ENCODE measurements around the gene SBK3. TPM values are rescaled to one million over a fixed set of nuclear protein-coding genes. Genes with fewer than 3 reads are reported as not detected.
"Not testable (repeated sequence)": the region's sequence is repeated elsewhere in the genome, so short reads cannot be mapped to it uniquely, and the experiment has no call there.

The SBK3 gene
- total RNA-seq, 4 donors from 2014 or later: 0.40 TPM; not detected in 2

DNA sequence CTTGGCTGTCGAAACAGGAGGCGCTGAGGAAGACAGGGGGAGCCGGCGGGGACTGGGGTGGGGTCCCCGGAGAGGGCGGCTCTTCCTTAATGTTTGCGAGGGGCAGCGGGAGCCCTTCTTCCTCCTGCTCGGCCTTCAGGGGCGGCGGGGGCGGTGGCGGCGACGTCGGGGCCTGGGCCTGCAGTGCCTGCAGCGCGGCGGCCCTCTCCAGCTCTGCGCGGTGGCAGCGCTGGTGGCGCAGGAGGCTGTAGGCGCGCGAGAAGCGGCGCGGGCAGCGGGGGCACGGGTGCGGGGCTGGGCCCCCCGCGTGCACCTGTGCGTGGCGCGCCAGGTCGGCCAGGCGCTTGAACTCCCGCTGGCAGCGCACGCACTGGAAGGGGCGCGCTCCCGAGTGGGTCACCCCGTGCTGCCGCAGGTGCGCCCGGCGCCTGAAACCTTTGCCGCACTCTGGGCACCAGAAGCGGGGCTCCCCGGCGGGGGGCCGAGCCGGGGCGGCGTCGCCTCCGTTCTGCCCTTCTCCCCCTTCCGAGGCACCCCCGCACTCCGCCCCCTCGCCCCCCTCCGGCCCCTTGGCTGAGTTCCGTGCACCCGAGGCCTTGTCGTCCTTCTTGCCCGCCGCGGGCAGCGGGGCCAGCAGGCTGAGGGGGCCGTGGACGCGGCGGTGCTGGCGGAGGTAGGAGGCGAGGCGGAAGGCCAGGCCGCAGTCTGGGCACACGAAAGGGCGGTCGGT, 32.9 kb upstream of the SBK3 start:
- Histone ChIP-seq H3K36me3 (peaks cover 0 to 29% of the 10 kb centered on the region in 2 donors), H3K4me1 (peaks cover 0 to 33% (median 8%) of the 10 kb centered on the region in 3 donors), H3K4me3 (no peak overlapping the region), H3K27me3 (no peaks in the 10 kb centered on the region), H3K27ac (no peak overlapping the region), H3K9me3 (no peaks in the 10 kb centered on the region)
- TF ChIP-seq EP300 (IDR thresholded peaks at IDR 0.05): no peak
- TF ChIP-seq, protein P1, sequence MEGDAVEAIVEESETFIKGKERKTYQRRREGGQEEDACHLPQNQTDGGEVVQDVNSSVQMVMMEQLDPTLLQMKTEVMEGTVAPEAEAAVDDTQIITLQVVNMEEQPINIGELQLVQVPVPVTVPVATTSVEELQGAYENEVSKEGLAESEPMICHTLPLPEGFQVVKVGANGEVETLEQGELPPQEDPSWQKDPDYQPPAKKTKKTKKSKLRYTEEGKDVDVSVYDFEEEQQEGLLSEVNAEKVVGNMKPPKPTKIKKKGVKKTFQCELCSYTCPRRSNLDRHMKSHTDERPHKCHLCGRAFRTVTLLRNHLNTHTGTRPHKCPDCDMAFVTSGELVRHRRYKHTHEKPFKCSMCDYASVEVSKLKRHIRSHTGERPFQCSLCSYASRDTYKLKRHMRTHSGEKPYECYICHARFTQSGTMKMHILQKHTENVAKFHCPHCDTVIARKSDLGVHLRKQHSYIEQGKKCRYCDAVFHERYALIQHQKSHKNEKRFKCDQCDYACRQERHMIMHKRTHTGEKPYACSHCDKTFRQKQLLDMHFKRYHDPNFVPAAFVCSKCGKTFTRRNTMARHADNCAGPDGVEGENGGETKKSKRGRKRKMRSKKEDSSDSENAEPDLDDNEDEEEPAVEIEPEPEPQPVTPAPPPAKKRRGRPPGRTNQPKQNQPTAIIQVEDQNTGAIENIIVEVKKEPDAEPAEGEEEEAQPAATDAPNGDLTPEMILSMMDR (IDR thresholded peaks at IDR 0.05): no peak
- WGBS, 2 donors (ENCODE audit: low coverage in 1 of 2): 100% methylated on average over 1 of the region's 83 CpGs; no CpG with 5 or more reads in 1 of the 2 donors
- no peak for ATAC-seq

- peaks cover 0 to 29% of the 10 kb centered on the region in 2 donors for H3K36me3 ChIP-seq
- H3K4me1 ChIP-seq: peaks cover 0 to 25% (median 8%) of the 10 kb centered on the region in 3 donors
- ATAC-seq: no peak
- no peak overlapping the region for H3K27ac ChIP-seq
- no peak overlapping the region for H3K4me3 ChIP-seq
- no peaks in the 10 kb centered on the region for H3K27me3 ChIP-seq
- H3K9me3 ChIP-seq: no peaks in the 10 kb centered on the region
- WGBS, 2 donors (ENCODE audit: low coverage in 1 of 2): 80 to 89% methylated on average over 5 of the region's 5 CpGs
- TF ChIP-seq POLR2AphosphoS5 (IDR thresholded peaks at IDR 0.05): no peak
- TF ChIP-seq, protein P1 (IDR thresholded peaks at IDR 0.05): no peak
- TF ChIP-seq POLR2A (IDR thresholded peaks at IDR 0.05): no peak
- no peak for TF ChIP-seq EP300 (IDR thresholded peaks at IDR 0.05)
These were observed 31.4 kb upstream of the SBK3 start for GRCh38 chr19:55576746-55577145.

DNA sequence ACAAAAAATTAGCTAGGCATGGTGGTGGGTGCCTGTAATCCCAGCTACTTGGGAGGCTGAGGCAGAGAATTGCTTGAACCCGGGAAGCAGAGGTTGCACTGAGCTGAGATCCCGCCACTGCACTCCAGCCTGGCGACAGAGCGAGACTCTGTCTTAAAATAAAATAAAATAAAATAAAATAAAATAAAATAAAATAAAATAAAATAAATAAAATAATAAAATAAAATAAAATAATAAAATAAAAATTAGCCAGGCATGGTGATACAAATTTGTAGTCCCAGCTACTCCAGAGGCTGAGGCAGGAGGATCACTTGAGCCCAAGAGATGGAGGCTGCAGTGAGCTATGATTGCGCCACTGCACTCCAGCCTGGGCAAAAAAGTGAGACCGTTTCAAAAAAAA, 28.6 kb upstream of the SBK3 start:
- H3K9me3 ChIP-seq, H3K4me3 ChIP-seq, H3K4me1 ChIP-seq, H3K27me3 ChIP-seq, H3K27ac ChIP-seq, ATAC-seq: not testable (repeated sequence)
- WGBS, 2 donors (ENCODE audit: low coverage in 1 of 2): 87 to 100% methylated on average over 1 to 6 of the region's 6 CpGs
- H3K36me3 ChIP-seq: peaks cover 0 to 23% of the 10 kb centered on the region in 2 donors

- H3K4me1 ChIP-seq: not testable (repeated sequence)
- WGBS, 2 donors (ENCODE audit: low coverage in 1 of 2): 74 to 93% methylated on average over 2 to 3 of the region's 5 CpGs
These were observed 24.1 kb upstream of the SBK3 start for GRCh38 chr19:55569477-55569876.

GRCh38 chr19:55567708-55568328, 22.5 kb upstream of the SBK3 start:
- Histone ChIP-seq H3K27me3 (peaks cover 31% of the 10 kb centered on the region), H3K36me3 (no peaks in the 10 kb centered on the region), H3K9me3 (no peaks in the 10 kb centered on the region), H3K27ac (no peak overlapping the region), H3K4me1 (peaks cover 0 to 6% (median 0%) of the 10 kb centered on the region in 3 donors), H3K4me3 (no peak overlapping the region)
- TF ChIP-seq POLR2A (IDR thresholded peaks at IDR 0.05): no peak
- no peak for TF ChIP-seq EP300 (IDR thresholded peaks at IDR 0.05)
- TF ChIP-seq, protein P1 (IDR thresholded peaks at IDR 0.05): no peak
- TF ChIP-seq POLR2AphosphoS5 (IDR thresholded peaks at IDR 0.05): no peak
- ATAC-seq: no peak

More at GRCh38 chr19:55569477-55569876, 24.1 kb upstream of the SBK3 start:
- peaks cover 25% of the 10 kb centered on the region for H3K27me3 ChIP-seq
- H3K36me3 ChIP-seq, H3K4me3 ChIP-seq, H3K27ac ChIP-seq, H3K9me3 ChIP-seq, ATAC-seq: not testable (repeated sequence)

- peaks cover 31% of the 10 kb centered on the region for H3K27me3 ChIP-seq
- H3K4me3 ChIP-seq: no peak overlapping the region
- WGBS, 2 donors (ENCODE audit: low coverage in 1 of 2): 32 to 35% methylated on average over 7 of the region's 9 CpGs
- TF ChIP-seq POLR2AphosphoS5 (IDR thresholded peaks at IDR 0.05): no peak
- no peak for TF ChIP-seq EP300 (IDR thresholded peaks at IDR 0.05)
- TF ChIP-seq, protein P1 (IDR thresholded peaks at IDR 0.05): no peak
- TF ChIP-seq POLR2A (IDR thresholded peaks at IDR 0.05): no peak
- H3K36me3 ChIP-seq: no peaks in the 10 kb centered on the region
- ATAC-seq: no peak
- H3K9me3 ChIP-seq: no peaks in the 10 kb centered on the region
- H3K4me1 ChIP-seq: peaks cover 0 to 6% (median 0%) of the 10 kb centered on the region in 3 donors
- H3K27ac ChIP-seq: no peak overlapping the region
These were observed 21.5 kb upstream of the SBK3 start for GRCh38 chr19:55566823-55567222.

Measured in gastroesophageal sphincter (tissue), 4 donors.